Spinal cord (tissue), 10 donors: ENCODE results near the gene CELSR1. TPM values are rescaled to one million over a fixed set of nuclear protein-coding genes. Genes with fewer than 3 reads are reported as not detected.

Source experiments
- DNase-seq, 6 donors: peaks; one replicate each; pipeline versions ENCODE4 v3.0.0 to v3.0.0-alpha.2; 2013 to 2015; ENCODE audit warnings: low spot score in 6 of 6, low read depth in 4 of 6
- H3K27ac ChIP-seq: one replicate; pipeline ENCODE4 v1.5.1; 2013; ENCODE audit warnings: low read depth, low read length, control low read depth
- H3K27me3 ChIP-seq: one replicate; pipeline ENCODE4 v1.6.1; 2013; ENCODE audit warnings: low read length; ENCODE audit not compliant: control insufficient read depth, insufficient read depth
- H3K36me3 ChIP-seq: one replicate; pipeline ENCODE4 v1.6.1; 2013; ENCODE audit warnings: low read length; ENCODE audit not compliant: control insufficient read depth, insufficient read depth
- H3K4me1 ChIP-seq: one replicate; pipeline ENCODE4 v1.6.1; 2013; ENCODE audit warnings: low read length; ENCODE audit not compliant: control insufficient read depth, insufficient read depth
- H3K4me3 ChIP-seq: one replicate; pipeline ENCODE4 v1.5.1; 2013; ENCODE audit warnings: low read depth, low read length, control low read depth
- H3K9me3 ChIP-seq: one replicate; pipeline ENCODE4 v1.6.1; 2013; ENCODE audit warnings: low read length; ENCODE audit not compliant: control insufficient read depth, insufficient read depth
- WGBS: methylation state at CpG from one replicate; pipeline ENCODE4 v1.1.5; 2013; ENCODE audit warnings: missing lambda C conversion rate; ENCODE audit not compliant: insufficient coverage; 5-methylcytosine and 5-hydroxymethylcytosine counted together
- polyA plus RNA-seq, 2 donors: library from polyadenylated mRNA; unstranded; fragments of 120-200 nt; gene quantifications; one replicate each; pipeline ENCODE4 v1.2.1, GENCODE V29; 2013; ENCODE audit not compliant: insufficient read length in 2 of 2
- total RNA-seq, 2 donors: library from RNA; depleted of rRNA in 1 of 2; stranded (reverse); fragments of 120-200 nt in 1 of 2; fragments of >200 nt in 1 of 2; gene quantifications; one replicate each; pipeline versions ENCODE4 v1.2.3 to v1.2.4, GENCODE V29; 2013 to 2014
- donor health status: healthy.

CELSR1 gene
- total and polyA plus RNA-seq, 4 donors = 2.9 to 8.2 (median 6.6) TPM

- H3K4me1 ChIP-seq = peaks cover 13% of the 10 kb centered on the region
- peaks cover 7% of the 10 kb centered on the region for H3K36me3 ChIP-seq
- H3K27ac ChIP-seq = no peak overlapping the region
- H3K27me3 ChIP-seq = no peaks in the 10 kb centered on the region
- H3K4me3 ChIP-seq = no peak overlapping the region
- H3K9me3 ChIP-seq = no peaks in the 10 kb centered on the region
- 65% methylated on average over 14 of the region's 15 CpGs for WGBS
- DNase-seq = no peak
Measured at GRCh38 chr22:46443850-46444389, 93.5 kb downstream of the CELSR1 start.

DNA sequence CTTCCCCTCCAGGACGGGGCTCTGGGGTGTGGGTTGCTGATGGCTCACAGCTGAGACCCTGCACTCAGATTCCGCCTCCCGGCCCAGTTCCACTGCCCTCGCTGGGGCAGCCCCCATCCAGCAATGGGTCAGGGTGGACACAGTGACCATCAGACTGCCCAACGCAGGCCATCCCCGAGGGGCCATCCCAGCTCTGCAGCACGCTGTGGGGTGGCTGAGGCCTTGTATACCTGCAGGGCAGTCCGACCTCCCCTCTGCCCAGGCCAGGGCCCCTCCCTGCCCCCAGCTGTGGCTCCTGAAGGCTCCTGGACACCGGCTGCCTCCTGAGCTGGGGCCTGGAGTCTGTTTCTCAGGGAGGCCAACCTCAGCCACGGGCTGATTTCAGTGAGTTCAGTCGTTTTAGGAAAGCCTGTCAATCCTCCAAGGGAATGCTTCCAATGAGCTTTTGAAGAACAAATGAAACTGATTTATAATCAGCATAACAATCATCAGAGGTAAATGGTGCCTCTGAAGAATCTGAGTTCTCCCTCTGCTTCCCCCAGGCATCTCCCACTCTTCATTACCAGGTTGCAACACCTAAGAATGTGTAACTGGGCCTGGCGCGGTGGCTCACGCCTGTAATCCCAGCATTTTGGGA lies 95.1 kb downstream of the CELSR1 start:
- no peaks in the 10 kb centered on the region for H3K9me3 ChIP-seq
- no peak overlapping the region for H3K27ac ChIP-seq
- peaks cover 7% of the 10 kb centered on the region for H3K36me3 ChIP-seq
- 93% methylated on average over 13 of the region's 14 CpGs for WGBS
- no peak overlapping the region for H3K4me3 ChIP-seq
- DNase-seq = no peak
- peaks cover 27% of the 10 kb centered on the region for H3K4me1 ChIP-seq
- no peaks in the 10 kb centered on the region for H3K27me3 ChIP-seq

DNA sequence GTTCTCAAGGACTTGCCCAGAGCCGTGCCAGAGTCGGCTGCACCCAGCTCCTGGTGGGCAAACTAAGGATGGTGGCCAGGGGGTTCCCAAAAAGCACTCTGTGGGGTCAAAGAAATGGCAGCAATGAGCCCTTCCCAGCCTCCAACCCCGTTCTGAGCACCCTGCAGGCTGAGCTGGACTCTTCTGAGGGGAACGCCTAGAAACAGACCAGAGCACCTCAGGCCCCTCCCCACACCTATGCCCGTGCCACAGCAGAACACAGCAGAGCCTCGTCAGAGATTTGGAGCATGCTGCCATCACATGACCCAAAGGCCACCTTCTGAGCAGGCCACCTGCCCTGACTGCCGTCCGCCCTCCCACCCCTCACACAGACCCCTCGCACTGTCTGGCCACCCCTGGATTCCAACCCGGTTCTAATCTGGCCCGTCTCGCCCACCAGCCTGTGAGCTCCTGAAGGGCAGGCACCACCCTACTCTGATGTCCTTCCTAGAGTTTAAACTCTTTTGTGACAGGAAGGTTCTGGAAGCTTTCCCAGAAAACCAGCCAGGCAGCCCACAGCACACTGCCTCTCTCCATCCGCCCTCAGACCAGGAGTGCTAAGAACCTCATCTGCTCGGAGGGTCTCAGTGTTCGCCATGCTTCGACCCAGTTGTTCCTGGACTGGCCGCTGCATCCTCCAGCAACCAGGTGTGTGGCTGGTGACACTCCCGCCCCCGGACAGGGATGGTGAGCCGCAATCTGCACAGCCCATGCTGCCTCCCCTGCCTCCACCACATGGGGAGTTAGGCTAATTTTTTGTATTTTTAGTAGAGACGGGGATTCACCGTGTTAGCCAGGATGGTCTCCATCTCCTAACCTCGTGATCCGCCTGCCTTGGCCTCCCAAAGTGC lies 97.6 kb downstream of the CELSR1 start:
- Histone ChIP-seq H3K36me3 (peaks cover 11% of the 10 kb centered on the region), H3K9me3 (no peaks in the 10 kb centered on the region), H3K27me3 (no peaks in the 10 kb centered on the region), H3K27ac (no peak overlapping the region), H3K4me1 (peaks cover 31% of the 10 kb centered on the region), H3K4me3 (no peak overlapping the region)
- 87% methylated on average over 24 of the region's 24 CpGs for WGBS
- no peak for DNase-seq

- Histone ChIP-seq H3K27me3 (no peaks in the 10 kb centered on the region), H3K36me3 (peaks cover 12% of the 10 kb centered on the region), H3K9me3 (no peaks in the 10 kb centered on the region), H3K27ac (no peak overlapping the region), H3K4me3 (no peak overlapping the region), H3K4me1 (peaks cover 31% of the 10 kb centered on the region)
- 97% methylated on average over 25 of the region's 25 CpGs for WGBS
- no peak for DNase-seq
Measured at GRCh38 chr22:46439111-46439510, 98.3 kb downstream of the CELSR1 start.

DNA sequence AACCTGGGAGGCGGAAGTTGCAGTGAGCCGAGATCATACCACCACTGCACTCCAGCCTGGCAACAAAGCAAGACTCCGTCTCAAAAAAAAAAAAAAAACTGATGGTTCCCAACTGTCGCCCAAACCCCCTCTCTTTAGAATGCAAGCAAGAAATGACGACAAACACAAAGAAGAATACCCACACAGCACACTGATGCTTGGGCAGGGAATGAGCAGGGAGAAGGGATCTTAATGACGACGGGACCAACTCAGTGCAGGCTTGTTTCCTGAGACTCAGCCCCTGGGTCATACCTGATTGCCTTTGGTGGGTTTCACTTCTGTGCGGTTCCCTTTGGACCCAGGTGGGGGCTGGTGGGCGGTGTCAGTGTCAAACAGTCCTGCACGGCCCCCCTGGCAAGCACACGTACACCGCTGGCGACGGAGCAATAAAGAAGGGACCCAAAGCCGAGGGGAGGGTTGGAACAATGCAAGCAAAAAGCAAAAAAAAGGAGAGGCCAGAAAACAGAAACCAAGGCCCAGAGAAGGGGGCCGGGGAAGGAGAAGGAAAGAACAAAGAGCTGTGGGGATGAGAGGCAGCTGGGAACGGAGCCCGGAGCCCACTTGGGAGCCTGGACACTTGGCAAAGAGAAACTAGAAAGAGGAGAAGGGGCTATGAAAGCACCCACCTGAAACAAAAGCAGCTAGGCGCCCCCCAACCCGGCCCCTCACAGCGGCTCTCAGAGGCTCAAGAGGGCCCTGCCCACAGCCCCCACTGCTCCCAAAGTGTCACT lies 99.6 kb downstream of the CELSR1 start:
- peak in 3 of 6 donors; percentile 44 to 87 (median 84) for DNase-seq
- peaks cover 18% of the 10 kb centered on the region for H3K36me3 ChIP-seq
- 22% methylated on average over 13 of the region's 21 CpGs for WGBS
- H3K27ac ChIP-seq = peak overlapping the region; percentile 61
- H3K4me1 ChIP-seq = peaks cover 31% of the 10 kb centered on the region
- H3K4me3 ChIP-seq = no peak overlapping the region
- no peaks in the 10 kb centered on the region for H3K9me3 ChIP-seq
- H3K27me3 ChIP-seq = no peaks in the 10 kb centered on the region

DNA sequence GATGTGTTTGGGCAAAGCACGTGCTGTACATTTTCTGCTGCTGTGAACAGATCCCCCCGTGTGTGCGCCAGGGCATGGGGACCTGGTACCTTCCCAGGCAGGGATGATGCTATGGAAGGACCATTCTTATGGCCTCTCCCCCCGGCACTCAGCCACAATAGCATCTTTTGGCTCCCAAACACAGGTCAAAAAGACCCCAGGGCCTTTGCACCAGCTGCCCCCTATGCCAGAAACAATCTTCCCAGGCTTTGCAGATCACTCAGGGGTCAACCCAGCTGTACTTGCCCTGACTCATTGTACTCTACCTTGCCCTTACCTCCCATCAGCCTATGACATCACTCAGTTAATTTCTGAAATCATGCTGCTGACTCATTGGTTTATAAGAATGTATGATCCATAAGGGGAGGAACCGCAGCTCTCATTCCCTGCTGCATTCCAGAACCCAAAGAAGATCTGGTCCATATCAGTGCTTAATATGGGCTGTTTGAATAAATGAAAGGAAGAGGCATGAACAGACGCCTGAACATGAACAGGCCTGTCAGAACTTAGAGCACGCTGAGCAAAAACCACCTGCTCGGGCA lies 100.7 kb downstream of the CELSR1 start:
- WGBS = 95% methylated on average over 7 of the region's 8 CpGs
- H3K4me3 ChIP-seq = no peak overlapping the region

GRCh38 chr22:46433318-46433717 lies 104.1 kb downstream of the CELSR1 start:
- no peak for DNase-seq
- Histone ChIP-seq H3K27me3 (no peaks in the 10 kb centered on the region), H3K4me3 (no peak overlapping the region), H3K36me3 (peaks cover 34% of the 10 kb centered on the region), H3K9me3 (no peaks in the 10 kb centered on the region), H3K4me1 (peaks cover 27% of the 10 kb centered on the region), H3K27ac (no peak overlapping the region)
- WGBS = 94% methylated on average over 13 of the region's 16 CpGs

More for the DNA sequence above, 100.7 kb downstream of the CELSR1 start:
- no peaks in the 10 kb centered on the region for H3K27me3 ChIP-seq
- peaks cover 31% of the 10 kb centered on the region for H3K4me1 ChIP-seq
- H3K36me3 ChIP-seq = peaks cover 19% of the 10 kb centered on the region
- DNase-seq = no peak
- H3K9me3 ChIP-seq = no peaks in the 10 kb centered on the region
- no peak overlapping the region for H3K27ac ChIP-seq

GRCh38 chr22:46432164-46433068 lies 105.0 kb downstream of the CELSR1 start:
- Histone ChIP-seq H3K4me3 (no peak overlapping the region), H3K27ac (no peak overlapping the region), H3K27me3 (no peaks in the 10 kb centered on the region), H3K4me1 (peaks cover 19% of the 10 kb centered on the region), H3K36me3 (peaks cover 34% of the 10 kb centered on the region), H3K9me3 (no peaks in the 10 kb centered on the region)
- DNase-seq = no peak
- 84% methylated on average over 25 of the region's 25 CpGs for WGBS
